ENCODE data around the gene MERTK. TPM values are rescaled to one million over a fixed set of nuclear protein-coding genes. Genes with fewer than 3 reads are reported as not detected.

MERTK gene
- total and polyA plus RNA-seq, 2 of the 8 experiments (the other 6 are each of a cell fraction or from before 2014, with no cell fraction given): 6.5 to 7.0 TPM

GRCh38 chr2:111946294-111947114 is 48.1 kb downstream of the MERTK start:
- no peak overlapping the region for H3K9ac ChIP-seq (replicated peaks in 1 of 4; ENCODE audit: extremely low read depth in 1 of 4, low read depth in 3 of 4, low read length in 3 of 4)
- H3K23ac ChIP-seq (ENCODE audit: insufficient read length): no peak overlapping the region
- peaks cover 0 to 5% (median 0%) of the 10 kb centered on the region in 4 experiments; a peak in 3 of 8 replicates for H3K36me3 ChIP-seq (ENCODE audit: control insufficient read depth in 2 of 4, insufficient read depth in 4 of 4, low read length in 3 of 4)
- no peak overlapping the region for H2BK120ac ChIP-seq (replicated peaks; ENCODE audit: low read depth, low read length)
- no peak overlapping the region for H3K4me3 ChIP-seq (ENCODE audit: extremely low read depth in 1 of 4, insufficient read depth in 2 of 4, low read depth in 3 of 4, low read length in 4 of 4)
- no peak overlapping the region for H4K5ac ChIP-seq (ENCODE audit: insufficient read length, low read depth, low read length)
- FAIRE-seq (no peak), DNase-seq (ENCODE audit: low read depth in 1 of 2, low spot score in 2 of 2) (no peak)
- no peak overlapping the region for H3K56ac ChIP-seq (replicated peaks; ENCODE audit: insufficient read length, low read depth, low read length)
- H4K91ac ChIP-seq (replicated peaks; ENCODE audit: insufficient read length, low read length): no peak overlapping the region
- no peak for TF ChIP-seq SP2 (IDR thresholded peaks at IDR 0.05; ENCODE audit: low read length)
- no peak for TF ChIP-seq GABPA (IDR thresholded peaks at IDR 0.05; ENCODE audit: borderline replicate concordance, insufficient read depth, low read length)
- TF ChIP-seq NANOG (IDR thresholded peaks at IDR 0.05; ENCODE audit: insufficient read depth, low read depth, low read length, poor library complexity, severe bottlenecking): no peak
- TF ChIP-seq KDM4A (IDR thresholded peaks at IDR 0.05; ENCODE audit: low read depth, low read length, severe bottlenecking): no peak
- TF ChIP-seq CHD1 (IDR thresholded peaks at IDR 0.05; ENCODE audit: low read depth, low read length): no peak
- TF ChIP-seq RFX5 (IDR thresholded peaks at IDR 0.05; ENCODE audit: borderline replicate concordance, low read depth, low read length): no peak
- peaks cover 0 to 1% (median 0%) of the 10 kb centered on the region in 4 experiments; a peak in 1 of 7 replicates for H3K27me3 ChIP-seq (replicated peaks in 1 of 4; ENCODE audit: control insufficient read depth in 3 of 4, extremely low read depth in 1 of 4, insufficient read depth in 3 of 4, low read length in 3 of 4)
- H3K79me2 ChIP-seq (ENCODE audit: control insufficient read depth in 1 of 2, insufficient read depth in 2 of 2, low read length in 2 of 2): no peaks in the 10 kb centered on the region
- 80% methylated on average over 9 of the region's 9 CpGs; no CpG with 5 or more reads in 1 of the 2 experiments for WGBS, 2 experiments (ENCODE audit: extremely low coverage in 1 of 2, insufficient coverage in 1 of 2, insufficient read length in 1 of 2, insufficient replicate concordance in 2 of 2, low coverage in 1 of 2, low lambda C conversion rate in 2 of 2, missing lambda C conversion rate in 1 of 2)
- H3K27ac ChIP-seq (ENCODE audit: low read depth, low read length): no peak overlapping the region
- H2BK5ac ChIP-seq (ENCODE audit: low read depth, low read length): no peak overlapping the region
- no peak overlapping the region for H3K4ac ChIP-seq (replicated peaks; ENCODE audit: insufficient read length, low read depth, low read length)
- H3K4me1 ChIP-seq (replicated peaks in 1 of 4; ENCODE audit: control insufficient read depth in 3 of 4, insufficient read depth in 4 of 4, low read length in 3 of 4): no peaks in the 10 kb centered on the region
- no peak overlapping the region for H4K8ac ChIP-seq (ENCODE audit: extremely low read depth, insufficient read depth, low read length)
- no peak overlapping the region for H2AK5ac ChIP-seq (ENCODE audit: low read depth, low read length)
- H2BK12ac ChIP-seq (ENCODE audit: low read depth, low read length): no peak overlapping the region
- POLR2A ChIA-PET (ENCODE audit: partially characterized antibody): interaction anchor here (1.0 to 1.6 kb wide), 2 partner anchors 8 to 43 kb away, joined by 3 to 5 read pairs; no protein-coding TSS in a partner anchor
- H4K20me1 ChIP-seq (replicated peaks in 1 of 2; ENCODE audit: control insufficient read depth in 1 of 2, insufficient read depth in 2 of 2, low read length in 2 of 2): no peaks in the 10 kb centered on the region
- H3K23me2 ChIP-seq (ENCODE audit: low read depth, low read length): no peaks in the 10 kb centered on the region
- H3K79me1 ChIP-seq (ENCODE audit: low read depth, low read length): no peaks in the 10 kb centered on the region
- H2BK20ac ChIP-seq (ENCODE audit: low read length): no peak overlapping the region
- no peak overlapping the region for H3K4me2 ChIP-seq (ENCODE audit: insufficient read depth in 1 of 2, low read depth in 2 of 2, low read length in 2 of 2)
- H3K18ac ChIP-seq (ENCODE audit: extremely low read depth, low read length): no peak overlapping the region
- H2AFZ ChIP-seq (ENCODE audit: low read length): no peak overlapping the region
- H3K14ac ChIP-seq (ENCODE audit: insufficient read length): no peak overlapping the region
- H3K9me3 ChIP-seq (ENCODE audit: insufficient read depth in 2 of 2, low read depth in 1 of 2, low read length in 1 of 2): no peaks in the 10 kb centered on the region
- CTCF ChIA-PET (ENCODE audit: partially characterized antibody): interaction anchor here (0.6 to 1.7 kb wide), 3 partner anchors 27 to 84 kb away, joined by 3 to 4 read pairs (median 3); no protein-coding TSS in a partner anchor
- no peak overlapping the region for H2BK15ac ChIP-seq (ENCODE audit: low read length)

Measured in H1 (cell line).